GM19035 (cell line): ENCODE measurements around the gene C3AR1.
"Not testable (repeated sequence)": the region's sequence is repeated elsewhere in the genome, so short reads cannot be mapped to it uniquely, and the experiment has no call there.

ENCODE experiments used
- ATAC-seq: cut with Tn5 transposase; IDR thresholded peaks from one replicate; pipeline ENCODE4 v1.9.1; 2021; ENCODE audit not compliant: unreplicated experiment

Gene C3AR1

DNA sequence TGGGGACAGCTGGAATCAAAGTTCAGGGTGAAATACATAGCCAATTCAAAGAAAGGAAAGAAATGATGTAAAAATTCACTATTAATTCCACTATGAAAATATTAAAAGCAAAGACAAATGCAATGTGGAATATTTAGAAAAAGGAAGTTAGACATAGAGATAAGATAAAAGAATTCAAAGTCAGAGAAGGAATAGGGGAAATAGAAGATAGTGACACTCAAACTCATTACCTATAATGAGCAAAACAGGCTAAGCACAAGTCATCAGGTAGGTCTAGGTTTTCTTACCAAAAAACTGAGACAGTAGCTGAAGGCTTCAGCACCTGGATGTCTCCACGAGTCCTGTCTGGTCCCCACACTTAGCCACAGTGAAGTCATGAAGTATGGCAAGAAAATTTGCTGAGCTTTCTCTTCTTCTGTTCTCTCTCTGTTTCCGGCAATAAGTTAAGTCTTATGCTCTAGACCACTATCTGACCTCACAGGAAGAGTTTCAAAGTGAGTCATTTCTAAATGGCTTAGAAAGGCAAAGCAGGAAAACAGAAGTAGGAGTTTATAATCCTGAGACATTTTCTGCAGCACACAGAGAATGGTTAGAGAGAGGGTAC is at the start of gene C3AR1:
Gene C3AR1, minus strand, starts transcription at position 369 of the 604 bp plus-strand sequence. CDS start 6,174 bp downstream, outside the sequence.
- ATAC-seq = no peak

DNA sequence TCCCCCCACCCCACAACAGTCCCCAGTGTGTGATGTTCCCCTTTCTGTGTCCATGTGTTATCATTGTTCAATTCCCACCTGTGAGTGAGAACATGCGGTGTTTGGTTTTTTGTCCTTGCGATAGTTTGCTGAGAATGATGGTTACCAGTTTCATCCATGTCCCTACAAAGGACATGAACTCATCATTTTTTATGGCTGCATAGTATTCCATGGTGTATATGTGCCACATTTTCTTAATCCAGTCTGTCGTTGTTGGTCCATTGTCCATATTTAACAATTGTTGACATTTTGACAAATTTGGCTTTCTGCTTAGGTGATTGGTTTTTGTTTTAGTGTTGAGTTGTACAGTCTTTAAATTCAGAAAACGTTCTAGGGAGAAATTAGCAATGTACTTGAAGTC is 47.0 kb upstream of the C3AR1 start:
- ATAC-seq = not testable (repeated sequence)

DNA sequence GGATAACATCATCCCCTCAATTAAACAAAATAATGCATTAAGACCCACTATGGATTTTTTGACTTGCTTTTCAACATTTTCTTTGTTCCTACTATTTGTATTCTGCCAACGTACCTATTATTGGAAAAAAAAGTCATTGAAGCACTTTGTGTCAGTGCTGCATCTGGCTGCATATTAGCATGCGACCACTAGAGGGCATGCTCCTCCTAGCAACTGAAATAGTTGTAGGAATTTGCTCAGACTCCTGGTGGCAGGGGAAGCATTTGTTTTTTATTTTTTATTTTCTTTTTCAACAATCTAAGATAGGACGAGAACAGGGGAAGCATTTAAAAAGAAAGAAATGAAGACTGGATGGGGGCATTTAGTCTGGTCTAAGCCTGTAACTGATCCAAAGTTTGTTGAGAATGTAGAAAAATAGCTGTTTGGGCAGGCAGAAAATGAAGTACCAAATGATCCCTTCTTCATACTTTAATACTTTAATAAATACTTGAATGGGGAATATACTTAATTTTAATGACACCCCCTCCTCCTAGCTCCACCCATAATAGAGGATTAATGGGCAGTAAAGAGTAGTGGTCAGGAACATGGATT is 42.7 kb upstream of the C3AR1 start:
- peak; percentile 59 for ATAC-seq

DNA sequence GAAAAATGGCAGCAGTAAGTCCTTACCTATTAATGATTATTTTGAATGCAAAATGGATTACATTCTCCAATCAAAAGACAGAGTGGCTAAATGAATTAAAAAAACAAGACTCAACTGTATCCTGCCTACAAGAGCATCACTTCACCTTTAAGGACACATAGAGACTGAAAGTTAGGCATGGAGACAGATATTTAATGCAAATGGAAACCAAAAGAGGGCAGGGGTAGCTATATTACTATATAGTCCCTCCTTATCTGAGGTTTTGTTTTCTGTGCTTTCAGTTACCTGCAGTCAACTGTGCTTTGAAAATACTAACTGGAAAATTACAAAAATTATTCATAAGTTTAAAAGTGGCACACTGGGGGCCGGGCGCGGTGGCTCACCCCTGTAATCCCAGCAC is 33.1 kb upstream of the C3AR1 start:
- ATAC-seq = no peak

DNA sequence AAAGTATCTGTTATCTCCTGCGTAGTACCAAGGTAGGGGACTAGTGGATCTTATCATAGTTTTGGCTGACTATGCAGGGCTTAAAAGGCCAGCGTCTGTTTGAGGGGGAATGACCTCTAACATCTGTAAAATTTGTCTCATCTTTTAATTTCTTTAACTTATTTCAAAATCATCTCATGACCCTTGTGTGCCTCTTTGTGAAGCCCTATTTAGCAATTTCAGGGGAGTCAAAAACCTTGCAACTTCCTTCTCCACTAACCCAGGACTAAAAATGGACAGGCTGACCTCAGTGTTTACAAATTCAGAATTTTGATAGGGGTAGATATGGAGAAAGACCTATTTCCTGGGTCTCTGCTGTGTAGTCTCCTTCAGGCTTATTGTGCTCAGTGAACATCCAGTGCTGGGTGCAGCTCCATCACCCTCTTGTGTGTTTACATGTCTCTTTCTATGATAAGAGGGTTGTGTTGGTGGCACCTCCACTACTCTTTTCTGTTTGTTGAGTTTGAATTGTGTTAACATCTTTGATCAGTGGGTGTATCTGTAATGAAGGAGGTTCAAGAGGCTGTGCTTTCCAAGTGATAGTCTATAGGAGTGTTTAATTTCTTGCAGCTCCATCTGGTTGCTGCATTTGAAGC is 30.2 kb upstream of the C3AR1 start:
- no peak for ATAC-seq

DNA sequence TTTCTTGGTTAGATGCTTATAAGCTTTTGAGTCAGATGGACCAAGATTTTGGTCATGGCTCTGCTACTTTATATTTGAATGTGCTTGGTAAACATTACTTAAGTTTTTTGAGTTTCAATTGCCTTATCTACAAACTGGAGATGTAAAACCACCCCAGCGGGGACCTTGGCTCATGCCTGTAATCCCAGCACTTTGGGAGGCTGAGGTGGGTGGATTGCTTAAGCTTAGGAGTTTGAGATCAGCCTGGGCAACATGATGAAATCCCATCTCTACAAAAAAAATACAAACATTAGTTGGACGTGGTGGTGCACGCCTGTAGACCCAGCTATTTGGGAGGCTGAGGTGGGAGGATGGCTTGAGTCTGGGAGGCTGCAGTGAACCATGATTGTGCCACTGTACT is 27.1 kb upstream of the C3AR1 start:
- no peak for ATAC-seq

DNA sequence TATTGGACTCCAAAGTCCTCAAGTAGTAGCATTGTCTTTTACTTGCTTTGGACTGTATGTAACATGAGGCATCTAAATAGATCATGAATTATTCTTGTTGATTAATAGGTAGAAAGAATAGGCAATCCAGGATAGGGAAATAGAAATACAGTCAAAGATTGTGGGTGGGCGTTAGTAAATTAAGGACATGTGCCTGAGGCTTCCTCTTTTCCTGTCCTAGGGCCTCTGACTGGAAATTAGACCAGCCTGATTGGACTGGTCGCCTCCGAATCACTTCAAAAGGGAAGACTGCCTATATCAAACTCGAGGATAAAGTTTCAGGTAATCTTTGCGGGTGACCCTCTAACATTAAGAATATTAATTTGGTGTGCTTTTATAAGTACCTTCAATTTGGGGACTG is 23.6 kb upstream of the C3AR1 start:
- no peak for ATAC-seq

DNA sequence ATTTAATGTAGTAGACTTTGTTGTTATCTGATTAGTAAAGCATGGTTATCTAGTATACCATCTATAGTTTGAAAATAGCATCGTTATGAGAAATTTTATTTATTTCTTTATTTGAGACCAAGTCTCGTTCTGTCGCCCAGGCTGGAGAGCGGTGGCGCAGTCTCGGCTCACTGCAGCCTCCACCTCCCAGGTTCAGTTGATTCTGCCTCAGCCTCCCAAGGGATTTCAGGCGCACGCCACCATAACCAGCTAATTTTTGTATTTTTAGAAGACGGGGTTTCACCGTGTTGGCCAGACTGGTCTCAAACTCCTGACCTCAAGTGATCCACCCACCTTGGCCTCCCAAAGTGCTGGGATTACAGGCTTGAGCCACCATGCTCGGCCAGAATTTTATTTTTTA is 23.1 kb upstream of the C3AR1 start:
- ATAC-seq = not testable (repeated sequence)

DNA sequence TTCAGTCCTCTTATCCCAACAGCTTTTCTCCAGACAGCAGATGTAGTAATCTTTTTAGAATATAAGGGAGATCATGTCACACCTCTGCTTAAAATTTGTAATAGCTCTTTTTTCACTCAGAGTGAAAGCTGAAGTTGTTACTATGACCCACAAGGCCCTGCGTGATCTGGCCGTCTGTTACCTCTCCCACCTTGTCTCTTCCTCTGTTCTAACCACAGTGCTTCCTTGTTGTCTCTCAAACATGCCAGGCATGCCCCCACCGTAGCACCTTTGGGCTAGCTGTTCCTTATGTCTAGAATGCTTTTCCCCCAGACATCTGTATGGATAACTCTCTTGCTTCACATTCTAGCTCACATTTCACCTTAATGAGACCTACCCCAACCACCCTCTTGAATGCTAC is 22.4 kb upstream of the C3AR1 start:
- ATAC-seq = peak; percentile 48

DNA sequence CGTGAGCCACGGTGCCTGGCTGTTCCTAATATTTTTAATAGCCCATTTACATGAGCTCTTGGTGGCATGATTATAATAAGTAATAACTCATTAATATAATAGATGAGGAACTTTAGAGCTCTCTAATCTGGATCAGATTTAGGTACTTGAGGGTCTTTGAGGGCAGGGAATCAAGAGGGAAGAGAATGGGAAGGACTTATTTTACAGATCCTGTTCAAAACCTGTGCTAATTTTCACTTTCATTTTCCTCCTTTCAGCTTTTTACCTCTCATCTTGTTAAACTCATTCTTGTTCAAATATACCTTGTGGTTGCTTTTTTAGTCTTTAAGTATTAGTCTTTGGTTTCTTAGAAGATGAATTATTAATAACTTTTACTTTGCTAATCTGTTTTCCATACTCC is 21.5 kb upstream of the C3AR1 start:
- ATAC-seq = no peak

DNA sequence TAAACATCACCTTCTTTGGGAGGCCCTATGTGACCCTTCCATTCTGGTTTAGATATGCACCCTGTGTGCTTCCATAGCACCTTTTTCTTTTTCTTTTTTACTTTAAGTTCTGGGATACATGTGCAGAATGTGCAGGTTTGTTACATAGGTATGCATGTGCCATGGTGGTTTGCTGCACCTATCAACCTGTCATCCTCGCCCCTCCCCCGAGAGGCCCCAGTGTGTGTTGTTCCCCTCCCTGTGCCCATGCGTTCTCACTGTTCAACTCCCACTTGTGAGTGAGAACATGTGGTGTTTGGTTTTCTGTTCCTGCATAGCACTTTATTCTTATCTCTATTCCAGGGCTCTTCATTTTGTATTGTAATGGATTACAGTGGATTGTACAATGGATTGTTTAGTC is 18.2 kb upstream of the C3AR1 start:
- not testable (repeated sequence) for ATAC-seq

DNA sequence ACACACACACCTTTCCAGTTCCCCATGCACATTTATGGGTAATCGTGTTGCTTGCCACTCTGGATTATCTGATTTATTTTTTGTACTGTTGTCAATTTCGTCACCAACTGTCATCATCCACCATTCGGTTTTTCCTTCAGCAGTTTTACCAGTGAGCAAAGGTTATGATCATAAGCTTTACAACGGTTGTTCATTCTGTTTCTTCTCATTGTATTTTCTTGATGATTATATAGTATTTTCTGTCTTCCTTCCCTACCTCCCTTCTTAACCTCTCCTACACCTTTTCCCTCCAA is 16.6 kb upstream of the C3AR1 start:
- no peak for ATAC-seq

DNA sequence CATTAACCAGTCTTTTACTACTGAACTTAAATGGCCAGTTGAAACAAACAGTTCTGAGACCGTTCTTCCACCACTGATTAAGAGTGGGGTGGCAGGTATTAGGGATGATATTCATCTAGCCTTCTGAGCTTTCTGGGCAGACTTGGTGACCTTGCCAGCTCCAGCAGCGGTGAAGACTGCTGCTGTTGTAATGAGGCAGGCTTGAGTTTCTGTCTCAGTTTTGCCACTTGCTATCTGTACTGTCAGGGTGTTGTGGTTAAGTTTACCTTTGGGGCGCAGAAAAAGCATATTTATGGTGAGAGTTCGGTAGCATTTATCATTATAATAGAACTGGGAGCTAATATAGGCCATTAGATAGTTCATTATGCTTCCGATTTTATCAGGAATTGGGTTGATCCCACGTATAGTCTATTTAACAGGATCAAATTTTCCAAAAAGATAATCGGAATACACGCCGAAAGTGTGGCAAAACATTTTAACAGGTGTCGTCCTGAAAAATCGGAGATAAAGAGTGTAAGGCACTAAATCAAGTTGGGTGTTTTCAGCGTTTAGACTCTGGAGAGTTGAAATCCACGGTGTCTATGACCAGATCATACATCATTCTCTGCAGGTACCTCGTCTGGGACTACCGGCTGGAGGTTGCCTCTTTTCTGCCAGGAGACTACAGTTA is 15.2 kb upstream of the C3AR1 start:
- peak; percentile 29 for ATAC-seq

DNA sequence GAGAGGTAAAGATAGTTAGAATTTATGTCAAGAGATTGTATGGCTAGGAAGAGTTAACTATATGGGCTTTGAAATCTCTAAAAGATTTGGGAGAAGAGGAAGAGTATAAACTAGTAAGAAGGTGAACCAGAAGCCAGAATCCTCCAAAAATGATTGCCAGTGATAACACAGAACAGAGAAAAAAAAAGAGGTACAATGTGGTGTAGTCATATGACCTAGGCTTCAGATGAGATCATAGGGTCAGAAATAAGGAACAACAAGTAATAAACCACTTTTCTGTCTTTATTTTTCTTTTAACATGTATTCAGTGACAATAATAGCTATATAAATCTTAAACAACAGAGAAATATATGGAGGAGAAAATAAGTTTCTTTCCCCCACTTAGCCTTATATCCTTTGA is 14.0 kb upstream of the C3AR1 start:
- no peak for ATAC-seq

DNA sequence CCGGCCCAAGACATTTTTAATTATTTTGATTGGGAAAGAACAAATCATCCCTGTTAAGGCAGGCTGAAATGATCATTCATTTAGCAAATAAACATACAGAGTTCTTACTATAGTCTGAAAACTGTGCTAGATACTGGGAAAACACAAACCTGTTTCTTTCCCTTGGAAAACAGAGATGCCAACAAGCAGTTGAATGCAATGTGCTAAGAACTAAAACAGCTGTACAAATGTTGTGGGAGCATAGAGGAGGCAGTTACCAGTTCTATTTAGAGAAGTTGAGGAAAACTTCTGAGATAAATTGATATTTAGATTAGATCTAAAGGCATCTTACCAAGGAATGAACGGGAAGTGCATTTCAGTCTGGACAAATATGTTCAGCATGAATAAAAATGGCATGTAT is 12.8 kb upstream of the C3AR1 start:
- ATAC-seq = no peak

DNA sequence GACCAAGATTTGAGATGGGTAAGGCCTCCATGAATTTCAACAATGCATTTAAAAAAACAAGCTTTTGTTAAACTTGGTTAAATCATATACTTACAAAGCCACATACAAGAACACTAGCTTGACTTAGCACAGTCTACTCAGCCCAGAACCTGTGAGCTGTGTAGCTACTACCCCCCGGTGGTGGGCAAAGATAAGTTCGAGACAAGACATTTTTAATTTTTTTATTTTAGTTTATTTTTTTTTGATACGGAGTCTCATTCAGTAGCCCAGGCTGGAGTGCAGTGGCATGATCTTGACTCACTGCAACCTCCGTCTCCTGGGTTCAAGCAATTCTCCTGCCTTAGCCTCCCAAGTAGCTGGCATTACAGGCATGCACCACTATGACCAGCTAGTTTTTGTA is 12.2 kb upstream of the C3AR1 start:
- ATAC-seq = no peak

DNA sequence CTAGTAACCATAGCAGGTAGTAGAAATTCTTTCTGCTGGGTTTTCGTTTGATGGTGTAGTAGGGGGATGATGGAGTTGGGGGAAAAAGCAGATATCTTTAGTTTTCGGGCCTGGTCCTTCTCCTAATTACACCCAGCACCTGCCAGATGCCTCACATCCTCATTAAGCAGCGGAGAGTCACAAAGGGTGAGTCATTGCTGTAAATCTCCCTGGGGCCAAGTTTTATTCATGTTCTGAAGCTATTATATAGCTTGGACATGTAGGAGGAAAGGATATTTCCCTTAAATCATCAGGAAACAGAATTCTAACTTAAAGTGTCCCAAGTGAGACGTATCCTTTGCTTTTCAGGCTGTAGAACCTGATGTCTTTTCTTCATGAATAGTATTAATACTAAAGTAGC is 11.0 kb upstream of the C3AR1 start:
- no peak for ATAC-seq

DNA sequence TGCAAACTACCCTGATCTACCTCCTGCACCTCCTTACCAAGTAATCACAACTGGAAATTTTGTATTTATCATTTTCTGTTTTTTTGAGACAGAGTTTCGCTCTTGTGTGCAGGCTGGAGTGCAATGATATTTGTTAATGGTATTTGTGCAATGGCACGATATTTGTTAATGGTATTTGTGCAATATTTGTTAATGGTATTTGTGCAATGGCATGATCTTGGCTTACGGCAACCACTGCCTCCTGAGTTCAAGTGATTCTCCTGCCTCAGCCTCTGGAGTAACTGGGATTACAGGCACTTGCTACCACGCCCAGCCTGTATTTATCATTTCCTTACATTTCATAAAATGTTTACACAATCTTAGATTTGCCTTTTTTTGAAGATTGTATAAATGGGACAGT is 10.2 kb upstream of the C3AR1 start:
- ATAC-seq = no peak

DNA sequence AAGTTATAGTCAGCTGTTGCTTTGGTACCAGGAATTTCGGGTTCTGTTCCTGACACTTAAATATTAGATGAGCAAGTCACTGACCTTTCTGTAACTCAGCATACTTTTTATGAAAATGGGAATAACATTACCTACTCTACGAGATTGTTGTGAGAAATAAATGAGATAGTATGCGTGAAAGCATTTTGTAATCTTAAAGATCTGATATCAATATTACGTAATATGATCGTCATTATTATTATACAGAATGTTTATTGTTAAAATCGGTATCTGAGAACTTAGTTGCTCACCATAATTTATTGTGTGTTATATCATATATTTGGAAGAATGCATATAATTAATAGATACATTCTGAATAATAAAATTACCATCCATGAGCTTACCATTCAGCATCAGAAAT is 9.8 kb upstream of the C3AR1 start:
- no peak for ATAC-seq

DNA sequence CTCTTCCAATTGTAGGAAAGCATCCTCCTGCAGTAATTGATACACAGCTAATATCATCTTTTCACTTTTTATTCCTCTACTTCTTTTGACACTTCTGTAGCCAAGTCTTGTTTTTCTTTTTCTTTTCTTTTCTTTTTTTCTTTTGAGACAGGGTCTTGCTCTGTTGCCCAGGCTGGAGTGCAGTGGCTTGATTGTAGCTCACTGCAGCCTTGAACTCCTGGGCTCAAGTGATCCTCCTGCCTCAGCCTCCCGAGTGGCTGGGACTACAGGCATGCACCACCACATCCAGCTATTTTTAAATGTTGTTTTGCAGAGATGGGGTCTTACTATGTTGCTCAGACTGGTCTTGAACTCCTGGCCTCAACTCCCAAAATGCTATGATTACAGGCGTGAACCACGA is 5.7 kb upstream of the C3AR1 start:
- not testable (repeated sequence) for ATAC-seq

DNA sequence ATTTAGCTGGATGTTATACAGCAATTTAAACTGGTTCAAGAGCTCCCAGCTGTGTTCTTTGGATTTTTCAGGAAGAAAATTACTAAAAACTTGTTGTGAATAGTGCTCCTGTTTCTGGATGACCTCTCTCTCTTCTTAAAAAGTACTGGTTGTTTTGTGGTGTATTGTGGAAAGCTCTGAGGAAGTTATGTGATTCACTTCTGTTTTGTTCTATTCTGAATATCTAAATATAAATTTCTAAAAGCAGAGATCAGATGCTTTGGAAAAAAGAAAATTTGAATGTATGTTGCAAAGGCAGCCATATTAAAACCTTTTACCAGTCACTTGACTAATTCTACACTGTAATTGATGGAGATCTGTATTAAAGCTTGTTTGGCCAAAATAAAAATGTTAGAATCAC is 3.4 kb upstream of the C3AR1 start:
- no peak for ATAC-seq

DNA sequence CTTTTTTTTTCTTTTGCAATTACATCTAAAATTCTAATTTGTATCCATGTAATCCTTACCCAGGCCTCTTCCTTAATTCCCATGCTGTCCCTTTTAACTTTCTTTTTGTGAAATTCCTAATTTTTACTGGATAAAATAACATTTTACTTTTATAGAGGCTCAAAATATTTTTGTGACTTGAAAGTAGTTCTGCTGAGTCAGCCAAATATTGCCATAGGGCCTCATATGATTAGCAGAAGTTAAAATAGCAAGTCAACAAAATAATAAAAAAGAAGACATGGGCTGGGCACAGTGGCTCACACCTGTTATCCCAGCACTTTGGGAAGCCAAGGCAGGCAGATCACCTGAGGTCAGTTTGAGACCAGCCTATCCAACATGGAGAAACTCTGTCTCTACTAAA is 2.0 kb downstream of the C3AR1 start:
- ATAC-seq = no peak
